ENCODE data around the gene PCK2. TPM values are rescaled to one million over a fixed set of nuclear protein-coding genes. Genes with fewer than 3 reads are reported as not detected.

PCK2 gene
- total and polyA plus RNA-seq, 4 donors, result 8.9 to 91.7 (median 38.2) TPM

DNA sequence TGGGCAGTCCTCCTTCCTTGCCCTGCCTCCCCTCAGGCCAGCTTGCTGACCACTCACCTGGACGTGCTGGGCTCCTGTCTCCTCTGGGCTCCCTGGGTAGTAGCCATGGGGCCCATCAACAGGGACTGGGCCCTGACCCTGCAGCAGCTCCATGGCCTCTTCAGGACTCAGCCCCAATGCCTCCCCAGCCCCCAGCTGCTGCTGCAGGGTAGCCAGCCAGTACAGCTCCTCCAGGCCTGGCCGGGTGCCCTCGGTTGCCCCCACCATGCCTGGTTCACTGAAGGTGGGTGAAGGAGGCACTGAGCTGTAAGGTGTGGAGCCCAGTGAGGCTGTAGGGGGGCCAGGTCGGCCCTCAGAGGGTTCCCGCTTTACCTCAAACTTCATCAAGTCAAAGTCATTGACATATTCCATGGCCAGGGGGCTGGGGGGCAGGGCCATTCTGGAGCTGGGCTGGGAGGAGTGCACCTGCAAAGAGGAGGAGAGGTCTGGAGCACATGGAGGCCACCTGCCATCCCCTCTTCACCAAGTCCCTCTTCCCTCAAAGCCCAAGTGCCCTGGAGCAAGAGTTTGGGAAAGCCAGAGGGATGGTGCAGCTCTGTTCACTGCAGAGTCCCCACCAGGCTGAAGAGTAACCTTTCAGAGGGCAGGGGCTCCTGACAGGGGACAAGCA, 11.6 kb upstream of the PCK2 start:
- TF ChIP-seq, protein P1, sequence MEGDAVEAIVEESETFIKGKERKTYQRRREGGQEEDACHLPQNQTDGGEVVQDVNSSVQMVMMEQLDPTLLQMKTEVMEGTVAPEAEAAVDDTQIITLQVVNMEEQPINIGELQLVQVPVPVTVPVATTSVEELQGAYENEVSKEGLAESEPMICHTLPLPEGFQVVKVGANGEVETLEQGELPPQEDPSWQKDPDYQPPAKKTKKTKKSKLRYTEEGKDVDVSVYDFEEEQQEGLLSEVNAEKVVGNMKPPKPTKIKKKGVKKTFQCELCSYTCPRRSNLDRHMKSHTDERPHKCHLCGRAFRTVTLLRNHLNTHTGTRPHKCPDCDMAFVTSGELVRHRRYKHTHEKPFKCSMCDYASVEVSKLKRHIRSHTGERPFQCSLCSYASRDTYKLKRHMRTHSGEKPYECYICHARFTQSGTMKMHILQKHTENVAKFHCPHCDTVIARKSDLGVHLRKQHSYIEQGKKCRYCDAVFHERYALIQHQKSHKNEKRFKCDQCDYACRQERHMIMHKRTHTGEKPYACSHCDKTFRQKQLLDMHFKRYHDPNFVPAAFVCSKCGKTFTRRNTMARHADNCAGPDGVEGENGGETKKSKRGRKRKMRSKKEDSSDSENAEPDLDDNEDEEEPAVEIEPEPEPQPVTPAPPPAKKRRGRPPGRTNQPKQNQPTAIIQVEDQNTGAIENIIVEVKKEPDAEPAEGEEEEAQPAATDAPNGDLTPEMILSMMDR (IDR thresholded peaks at IDR 0.05; ENCODE audit: control extremely low read depth, extremely low read depth), result no peak
- Histone ChIP-seq H3K9me3 (ENCODE audit: control insufficient read depth in 4 of 4, insufficient read depth in 3 of 4, low read length in 3 of 4) (no peaks in the 10 kb centered on the region), H3K27me3 (ENCODE audit: control insufficient read depth in 3 of 3, insufficient read depth in 3 of 3, low read length in 2 of 3) (peaks cover 0 to 14% (median 12%) of the 10 kb centered on the region in 3 donors), H3K4me1 (ENCODE audit: control insufficient read depth in 5 of 5, insufficient read depth in 5 of 5, low read length in 5 of 5) (peaks cover 0 to 9% (median 3%) of the 10 kb centered on the region in 5 donors), H3K27ac (ENCODE audit: low read depth in 1 of 2, low read length in 1 of 2) (no peak overlapping the region), H3K36me3 (ENCODE audit: control insufficient read depth in 4 of 4, insufficient read depth in 4 of 4, low read length in 4 of 4) (no peaks in the 10 kb centered on the region), H3K9ac (ENCODE audit: insufficient read depth in 1 of 2, low read length in 2 of 2) (no peak overlapping the region), H3K4me3 (no peak overlapping the region)
- no peak for ATAC-seq (ENCODE audit: insufficient read depth, low FRiP score)
- 96 to 99% methylated on average over 5 of the region's 5 CpGs for WGBS, 2 donors
- no peak for DNase-seq

DNA sequence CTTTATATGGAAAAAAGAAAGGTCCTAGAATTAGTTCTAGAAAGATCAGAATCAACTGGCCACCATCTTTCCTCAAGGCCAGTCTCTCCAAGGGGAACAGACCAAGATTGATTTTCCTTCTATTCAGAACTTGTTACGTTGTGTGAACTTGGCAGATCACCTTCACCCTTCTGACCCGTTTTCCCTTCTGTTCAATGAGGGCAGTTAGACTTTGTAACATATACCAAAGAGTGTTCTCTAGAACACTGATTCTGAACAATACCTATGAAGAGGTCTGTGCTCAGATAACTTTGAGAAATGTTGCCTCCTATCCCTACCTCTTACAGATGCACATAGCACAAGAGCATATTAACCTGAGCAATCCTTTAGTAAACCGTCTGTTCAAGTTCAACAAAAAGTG, 10.6 kb upstream of the PCK2 start:
- ATAC-seq (ENCODE audit: insufficient read depth, low FRiP score), result no peak
- WGBS, 2 donors, result 89 to 93% methylated on average over 3 of the region's 3 CpGs
- TF ChIP-seq, protein P1 (IDR thresholded peaks at IDR 0.05; ENCODE audit: control extremely low read depth, extremely low read depth), result no peak

GRCh38 chr14:24084440-24084839, 9.7 kb upstream of the PCK2 start:
- TF ChIP-seq, protein P1 (IDR thresholded peaks at IDR 0.05; ENCODE audit: control extremely low read depth, extremely low read depth), result no peak
- Histone ChIP-seq H3K36me3 (ENCODE audit: control insufficient read depth in 4 of 4, insufficient read depth in 4 of 4, low read length in 4 of 4) (no peaks in the 10 kb centered on the region), H3K9ac (ENCODE audit: insufficient read depth in 1 of 2, low read length in 2 of 2) (no peak overlapping the region), H3K4me3 (no peak overlapping the region), H3K4me1 (ENCODE audit: control insufficient read depth in 5 of 5, insufficient read depth in 5 of 5, low read length in 5 of 5) (peaks cover 0 to 9% (median 3%) of the 10 kb centered on the region in 5 donors), H3K9me3 (ENCODE audit: control insufficient read depth in 4 of 4, insufficient read depth in 3 of 4, low read length in 3 of 4) (no peaks in the 10 kb centered on the region), H3K27ac (ENCODE audit: low read depth in 1 of 2, low read length in 1 of 2) (no peak overlapping the region), H3K27me3 (ENCODE audit: control insufficient read depth in 3 of 3, insufficient read depth in 3 of 3, low read length in 2 of 3) (peaks cover 0 to 13% (median 6%) of the 10 kb centered on the region in 3 donors)
- WGBS, 2 donors, result 96 to 100% methylated on average over 2 of the region's 2 CpGs
- ATAC-seq (ENCODE audit: insufficient read depth, low FRiP score) (no peak), DNase-seq (no peak)

More for the DNA sequence above, 10.6 kb upstream of the PCK2 start:
- no peak overlapping the region for H3K9ac ChIP-seq (ENCODE audit: insufficient read depth in 1 of 2, low read length in 2 of 2)
- H3K4me3 ChIP-seq, result no peak overlapping the region
- H3K27ac ChIP-seq (ENCODE audit: low read depth in 1 of 2, low read length in 1 of 2), result no peak overlapping the region
- H3K27me3 ChIP-seq (ENCODE audit: control insufficient read depth in 3 of 3, insufficient read depth in 3 of 3, low read length in 2 of 3), result peaks cover 0 to 14% (median 12%) of the 10 kb centered on the region in 3 donors
- peaks cover 0 to 9% (median 3%) of the 10 kb centered on the region in 5 donors for H3K4me1 ChIP-seq (ENCODE audit: control insufficient read depth in 5 of 5, insufficient read depth in 5 of 5, low read length in 5 of 5)
- H3K9me3 ChIP-seq (ENCODE audit: control insufficient read depth in 4 of 4, insufficient read depth in 3 of 4, low read length in 3 of 4), result no peaks in the 10 kb centered on the region
- no peaks in the 10 kb centered on the region for H3K36me3 ChIP-seq (ENCODE audit: control insufficient read depth in 4 of 4, insufficient read depth in 4 of 4, low read length in 4 of 4)
- no peak for DNase-seq

Measured in lung (tissue), 12 donors.